GM18508 (cell line): ENCODE measurements around the gene CHRNA4.

Experiments
- ATAC-seq: cut with Tn5 transposase; IDR thresholded peaks from one replicate; pipeline ENCODE4 v1.9.1; 2021; ENCODE audit warnings: moderate number of reproducible peaks; ENCODE audit not compliant: insufficient read depth, unreplicated experiment

CHRNA4 gene

GRCh38 chr20:63297371-63297781 is 63.8 kb downstream of the CHRNA4 start:
- no peak for ATAC-seq

GRCh38 chr20:63296531-63297299 is 64.4 kb downstream of the CHRNA4 start:
- ATAC-seq = no peak

GRCh38 chr20:63295846-63296245 is 65.3 kb downstream of the CHRNA4 start:
- ATAC-seq = no peak

GRCh38 chr20:63295422-63295821 is 65.7 kb downstream of the CHRNA4 start:
- no peak for ATAC-seq

GRCh38 chr20:63295018-63295417 is 66.1 kb downstream of the CHRNA4 start:
- ATAC-seq = no peak

- ATAC-seq = no peak
Observed at GRCh38 chr20:63294536-63294900, 66.6 kb downstream of the CHRNA4 start.

GRCh38 chr20:63293871-63294535 is 67.1 kb downstream of the CHRNA4 start:
- no peak for ATAC-seq

- no peak for ATAC-seq
Observed at GRCh38 chr20:63293456-63293855, 67.7 kb downstream of the CHRNA4 start.
